Cardiac muscle cell (in vitro differentiated cells and primary cell): ENCODE measurements around the gene REEP1. TPM values are rescaled to one million over a fixed set of nuclear protein-coding genes. Genes with fewer than 3 reads are reported as not detected.

Experiments
- DNase-seq, 2 donors: peaks; one replicate each; pipeline versions ENCODE4 v3.0.0 to v3.0.0-alpha.2; 2010 to 2017; ENCODE audit warnings: low read depth in 1 of 2, low spot score in 1 of 2
- H3K27ac ChIP-seq: fragments of 200-600 bp; sonication (generic); 2 replicates; pipeline ENCODE4 v1.5.1; 2016
- H3K27me3 ChIP-seq: fragments of 200-600 bp; sonication (generic); 2 replicates; pipeline ENCODE4 v1.6.0; 2016; ENCODE audit warnings: control low read depth
- H3K36me3 ChIP-seq: fragments of 200-600 bp; sonication (generic); 2 replicates; pipeline ENCODE4 v1.5.1; 2016; ENCODE audit warnings: control low read depth
- H3K4me1 ChIP-seq: fragments of 200-600 bp; sonication (generic); 2 replicates; pipeline ENCODE4 v1.8.1; 2017; ENCODE audit warnings: low read depth, mild to moderate bottlenecking, mixed run types
- H3K4me3 ChIP-seq: fragments of 200-600 bp; sonication (generic); 2 replicates; pipeline ENCODE4 v1.5.1; 2016; ENCODE audit warnings: mild to moderate bottlenecking
- H3K9me3 ChIP-seq: fragments of 200-600 bp; sonication (generic); 2 replicates; pipeline ENCODE4 v1.5.1; 2017; ENCODE audit warnings: low read depth, mild to moderate bottlenecking, control low read depth
- polyA plus RNA-seq: library from polyadenylated mRNA; unstranded; fragments of >200 nt; fragmentation: Nextera tagmentation; extraction: Ambion mirVana; gene quantifications from 2 replicates; pipeline ENCODE4 v1.2.1, GENCODE V29; 2016
- total RNA-seq: library from RNA; depleted of rRNA; stranded (reverse); fragments of >200 nt; gene quantifications from 2 replicates; pipeline ENCODE4 v1.2.3, GENCODE V29; 2016
- TF ChIP-seq, protein P1 (sequence below): IDR thresholded peaks from 2 replicates; pipeline ENCODE4 v1.5.1; 2012; ENCODE audit warnings: low read depth, mild to moderate bottlenecking, low read length

The REEP1 gene
- total and polyA plus RNA-seq, 2 experiments from 2014 or later = 14.6 to 19.3 TPM

DNA sequence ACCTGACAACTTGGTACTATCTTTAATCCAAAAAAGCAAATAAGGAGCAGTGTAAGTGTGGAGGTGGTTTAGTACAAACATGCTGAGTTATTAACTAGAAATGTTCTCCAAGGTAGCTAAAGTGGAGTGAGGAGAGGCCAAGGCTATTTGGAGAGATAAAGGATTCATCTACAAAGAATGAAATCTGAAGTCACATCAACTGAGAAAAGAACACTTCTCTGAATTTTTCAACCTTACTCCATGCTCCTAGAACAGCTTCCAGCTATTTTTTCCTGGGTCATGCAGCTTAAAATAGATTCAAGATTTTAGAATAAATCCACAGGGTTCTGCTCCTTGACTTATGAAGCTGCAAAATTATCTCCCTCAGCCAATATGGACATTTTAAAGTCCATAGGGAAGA lies 160.8 kb downstream of the REEP1 start:
- DNase-seq = no peak
- Histone ChIP-seq H3K27me3 (no peaks in the 10 kb centered on the region), H3K9me3 (no peaks in the 10 kb centered on the region), H3K4me1 (no peaks in the 10 kb centered on the region), H3K36me3 (peaks cover 42% of the 10 kb centered on the region), H3K4me3 (no peak overlapping the region), H3K27ac (peak overlapping the region; percentile 60)
- TF ChIP-seq, protein P1, sequence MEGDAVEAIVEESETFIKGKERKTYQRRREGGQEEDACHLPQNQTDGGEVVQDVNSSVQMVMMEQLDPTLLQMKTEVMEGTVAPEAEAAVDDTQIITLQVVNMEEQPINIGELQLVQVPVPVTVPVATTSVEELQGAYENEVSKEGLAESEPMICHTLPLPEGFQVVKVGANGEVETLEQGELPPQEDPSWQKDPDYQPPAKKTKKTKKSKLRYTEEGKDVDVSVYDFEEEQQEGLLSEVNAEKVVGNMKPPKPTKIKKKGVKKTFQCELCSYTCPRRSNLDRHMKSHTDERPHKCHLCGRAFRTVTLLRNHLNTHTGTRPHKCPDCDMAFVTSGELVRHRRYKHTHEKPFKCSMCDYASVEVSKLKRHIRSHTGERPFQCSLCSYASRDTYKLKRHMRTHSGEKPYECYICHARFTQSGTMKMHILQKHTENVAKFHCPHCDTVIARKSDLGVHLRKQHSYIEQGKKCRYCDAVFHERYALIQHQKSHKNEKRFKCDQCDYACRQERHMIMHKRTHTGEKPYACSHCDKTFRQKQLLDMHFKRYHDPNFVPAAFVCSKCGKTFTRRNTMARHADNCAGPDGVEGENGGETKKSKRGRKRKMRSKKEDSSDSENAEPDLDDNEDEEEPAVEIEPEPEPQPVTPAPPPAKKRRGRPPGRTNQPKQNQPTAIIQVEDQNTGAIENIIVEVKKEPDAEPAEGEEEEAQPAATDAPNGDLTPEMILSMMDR = no peak

DNA sequence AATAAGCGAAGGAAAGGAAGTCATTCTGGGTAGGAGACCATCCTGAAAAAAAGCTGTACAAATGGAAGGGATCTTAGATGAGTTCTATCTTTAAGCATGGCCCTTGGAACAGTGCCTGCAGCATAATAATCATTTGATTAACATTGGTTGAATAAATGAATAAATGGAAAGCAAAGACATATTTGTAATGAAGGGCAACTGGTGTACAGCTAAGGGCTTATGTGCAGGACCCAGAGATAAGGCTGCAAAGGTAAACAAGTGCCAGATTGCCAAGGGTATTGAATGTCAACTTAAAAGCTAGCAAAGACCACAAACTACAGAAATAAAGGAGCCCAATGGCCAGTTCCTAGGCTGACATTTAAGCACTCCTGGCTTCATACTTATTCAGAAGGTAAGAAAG lies 161.6 kb downstream of the REEP1 start:
- Histone ChIP-seq H3K4me3 (no peak overlapping the region), H3K9me3 (no peaks in the 10 kb centered on the region), H3K36me3 (peaks cover 44% of the 10 kb centered on the region), H3K27me3 (no peaks in the 10 kb centered on the region), H3K4me1 (no peaks in the 10 kb centered on the region), H3K27ac (no peak overlapping the region)
- no peak for DNase-seq
- TF ChIP-seq, protein P1 = no peak

DNA sequence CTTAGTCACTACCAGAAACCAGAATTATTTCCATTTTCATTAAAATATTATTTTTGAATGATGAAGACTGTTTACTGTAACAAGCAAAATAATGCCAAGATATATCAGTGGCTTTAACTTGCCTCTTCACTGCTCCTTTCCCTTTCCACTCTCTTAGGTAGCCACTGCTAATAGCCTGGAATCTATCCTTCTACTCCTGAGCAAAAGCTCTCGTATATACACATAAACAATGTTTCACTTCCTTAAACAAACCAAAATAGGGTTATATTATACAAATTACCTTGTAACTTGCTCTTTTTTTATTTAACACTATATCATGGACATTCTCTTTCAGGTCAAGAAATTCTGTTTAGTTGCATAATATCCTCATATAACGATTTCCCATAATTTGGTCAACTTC lies 163.0 kb downstream of the REEP1 start:
- TF ChIP-seq, protein P1 = no peak
- no peaks in the 10 kb centered on the region for H3K4me1 ChIP-seq

DNA sequence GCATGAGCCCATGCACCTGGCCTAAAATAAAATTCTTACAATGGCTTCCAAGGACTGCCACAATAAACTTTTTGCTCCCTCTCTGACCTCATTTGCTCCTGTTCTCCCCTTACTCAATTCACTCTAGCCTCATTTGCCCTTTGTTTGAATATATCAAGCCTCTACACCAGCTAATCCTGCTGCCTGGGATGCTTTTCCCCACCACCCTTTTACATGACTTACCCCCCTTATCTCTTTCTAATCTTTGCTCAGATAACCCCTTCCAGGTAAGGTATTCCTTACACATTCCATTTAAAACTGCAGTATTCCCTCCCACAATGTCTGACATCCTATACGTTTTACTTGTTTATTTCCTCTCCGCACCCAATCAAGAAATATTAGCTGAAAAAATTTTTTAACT lies 164.8 kb downstream of the REEP1 start:
- Histone ChIP-seq H3K4me3 (no peak overlapping the region), H3K9me3 (no peaks in the 10 kb centered on the region), H3K4me1 (no peaks in the 10 kb centered on the region), H3K36me3 (peaks cover 48% of the 10 kb centered on the region), H3K27ac (no peak overlapping the region), H3K27me3 (no peaks in the 10 kb centered on the region)
- TF ChIP-seq, protein P1 = no peak
- no peak for DNase-seq

More for the DNA sequence above, 163.0 kb downstream of the REEP1 start:
- Histone ChIP-seq H3K27ac (no peak overlapping the region), H3K36me3 (peaks cover 52% of the 10 kb centered on the region), H3K9me3 (no peaks in the 10 kb centered on the region), H3K27me3 (no peaks in the 10 kb centered on the region), H3K4me3 (no peak overlapping the region)
- no peak for DNase-seq

DNA sequence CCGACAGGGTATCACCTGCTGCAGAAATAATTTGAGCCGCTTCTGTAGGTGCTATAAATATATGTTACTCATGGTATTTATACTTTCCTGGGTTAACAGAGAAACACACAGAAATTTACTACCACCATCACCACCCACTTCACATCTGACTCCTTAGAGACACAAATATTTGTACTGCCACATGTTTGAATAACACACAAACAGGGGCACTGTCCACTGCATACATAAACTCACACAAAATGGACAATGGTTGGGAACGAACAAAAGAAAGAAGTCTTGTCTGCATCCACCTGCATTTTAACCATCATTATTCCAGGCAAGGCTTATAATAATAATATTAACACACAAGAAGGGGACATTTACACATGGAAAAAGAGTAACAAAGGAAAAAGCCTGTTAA lies 166.1 kb downstream of the REEP1 start:
- DNase-seq = no peak
- H3K27me3 ChIP-seq = no peaks in the 10 kb centered on the region
- H3K27ac ChIP-seq = no peak overlapping the region
- no peaks in the 10 kb centered on the region for H3K4me1 ChIP-seq
- peaks cover 44% of the 10 kb centered on the region for H3K36me3 ChIP-seq
- H3K4me3 ChIP-seq = no peak overlapping the region
- no peaks in the 10 kb centered on the region for H3K9me3 ChIP-seq
- TF ChIP-seq, protein P1 = no peak

DNA sequence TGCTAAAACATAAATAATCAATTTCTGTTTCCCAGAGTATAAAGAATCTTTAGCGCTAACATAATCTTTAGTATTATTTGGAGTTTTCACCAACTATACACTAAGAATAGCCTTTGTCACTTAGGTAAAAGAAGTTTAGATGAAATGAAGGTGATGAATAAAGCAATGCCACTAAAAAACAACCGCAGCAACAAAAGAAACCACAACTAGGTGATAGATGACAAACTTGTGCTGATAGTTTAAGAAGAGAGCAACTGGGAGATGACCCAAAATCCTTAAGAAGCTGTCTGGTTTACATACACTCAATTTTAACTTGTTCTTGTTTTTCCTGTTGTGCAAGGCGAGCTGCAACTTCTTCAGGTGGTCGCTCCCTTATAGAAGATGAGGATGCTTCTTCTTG lies 167.0 kb downstream of the REEP1 start:
- no peaks in the 10 kb centered on the region for H3K27me3 ChIP-seq
- H3K9me3 ChIP-seq = no peaks in the 10 kb centered on the region
- no peak for DNase-seq
- H3K36me3 ChIP-seq = peaks cover 48% of the 10 kb centered on the region
- no peak overlapping the region for H3K27ac ChIP-seq
- H3K4me3 ChIP-seq = no peak overlapping the region
- TF ChIP-seq, protein P1 = no peak
- H3K4me1 ChIP-seq = no peaks in the 10 kb centered on the region
